ENCODE results near the gene MTMR1. TPM values are rescaled to one million over a fixed set of nuclear protein-coding genes. Genes with fewer than 3 reads are reported as not detected.

Gene MTMR1
- 10 to 100 TPM; 23.5 to 29.1 (median 26.2) TPM for polyA plus RNA-seq (ENCODE audit: insufficient read length in 4 of 4)

DNA sequence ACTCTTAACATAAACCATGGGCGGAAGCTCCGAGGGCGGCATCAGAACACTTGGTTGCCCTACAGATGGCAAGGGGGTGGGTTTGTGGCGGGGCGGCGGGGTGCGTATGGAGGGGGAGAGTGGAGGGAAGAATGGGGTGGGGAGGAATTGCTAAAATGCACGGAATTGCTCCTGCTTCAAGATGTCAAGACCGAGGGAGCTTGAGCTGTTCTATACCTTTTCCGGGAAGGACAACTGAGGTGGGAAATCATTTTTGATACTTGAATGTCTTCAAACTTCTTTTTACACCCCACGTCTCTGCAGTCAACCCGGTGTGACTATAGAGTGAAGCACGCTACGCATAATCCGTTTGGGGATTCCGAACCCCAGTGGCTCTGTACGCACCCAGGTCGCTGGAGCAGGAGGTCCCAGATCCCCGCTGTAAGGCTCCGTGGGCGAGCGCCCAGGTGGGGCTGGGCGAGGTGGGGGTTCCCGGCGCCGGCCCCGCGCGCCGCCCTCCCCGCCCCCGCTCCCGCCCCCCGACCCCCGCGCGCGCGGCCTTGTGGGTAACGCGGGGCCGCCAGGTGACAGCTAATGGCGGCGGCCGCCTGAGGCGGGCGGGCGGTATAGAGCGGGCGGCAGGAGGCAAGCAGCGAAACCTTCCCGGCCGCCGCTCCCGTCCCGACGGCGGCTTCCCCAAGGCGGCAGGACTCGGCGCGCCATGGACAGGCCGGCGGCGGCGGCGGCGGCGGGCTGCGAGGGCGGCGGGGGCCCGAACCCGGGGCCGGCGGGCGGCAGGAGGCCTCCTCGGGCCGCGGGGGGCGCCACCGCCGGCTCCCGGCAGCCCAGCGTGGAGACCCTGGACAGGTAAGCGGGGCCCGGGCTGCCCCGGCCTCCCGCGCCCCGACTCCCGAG, at the start of gene MTMR1:
Gene MTMR1, plus strand, starts transcription at position 566 of the 894 bp plus-strand sequence. Its CDS starts 135 bp downstream, at position 701.
- DNase-seq (ENCODE audit: low read depth in 4 of 4, low spot score in 2 of 4) = no peak

GRCh38 chrX:150643958-150644357, 49.2 kb upstream of the MTMR1 start:
- DNase-seq (ENCODE audit: low read depth in 4 of 4, low spot score in 2 of 4) = no peak

DNA sequence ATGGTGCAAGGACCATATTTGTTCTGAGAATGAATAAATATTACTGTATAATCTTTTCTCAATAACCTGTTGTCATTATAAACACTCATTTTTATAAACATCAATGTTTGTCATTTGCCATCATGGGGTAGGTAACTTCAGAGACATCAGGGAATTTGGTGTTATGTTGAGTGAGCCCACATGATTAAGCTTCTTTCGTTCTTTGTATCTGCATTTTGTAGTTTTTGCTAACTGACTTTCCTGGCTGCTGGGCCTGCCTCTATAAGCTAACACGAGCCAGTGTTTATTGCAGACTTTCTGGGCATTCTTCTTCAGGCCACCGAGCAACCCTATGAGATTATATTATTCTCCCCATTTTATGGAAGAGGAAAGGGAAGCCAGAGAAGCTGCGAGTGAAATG, 48.8 kb upstream of the MTMR1 start:
- DNase-seq (ENCODE audit: low read depth in 4 of 4, low spot score in 2 of 4) = no peak

DNA sequence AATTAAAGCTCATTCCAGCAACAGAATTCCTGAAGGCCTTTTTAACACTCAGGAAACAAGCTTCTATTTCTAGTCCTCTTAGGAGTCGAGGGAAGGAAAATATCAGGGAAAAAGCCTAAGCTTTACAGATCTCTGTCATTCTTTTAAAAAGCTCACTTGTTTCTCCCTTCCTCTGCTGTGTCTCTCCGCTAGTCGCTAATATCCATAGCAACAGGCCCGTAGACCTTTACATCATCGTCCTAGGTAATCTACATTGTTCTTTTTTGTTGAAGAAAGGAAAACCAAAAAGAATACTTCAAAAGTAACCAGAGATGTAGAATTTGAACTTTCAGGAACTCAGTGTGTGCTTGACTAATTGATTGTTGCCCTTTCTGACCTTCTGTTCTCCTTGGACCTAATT, 45.9 kb upstream of the MTMR1 start:
- no peak for DNase-seq (ENCODE audit: low read depth in 4 of 4, low spot score in 2 of 4)

GRCh38 chrX:150648296-150648940, 44.8 kb upstream of the MTMR1 start:
- no peak for DNase-seq (ENCODE audit: low read depth in 4 of 4, low spot score in 2 of 4)

DNA sequence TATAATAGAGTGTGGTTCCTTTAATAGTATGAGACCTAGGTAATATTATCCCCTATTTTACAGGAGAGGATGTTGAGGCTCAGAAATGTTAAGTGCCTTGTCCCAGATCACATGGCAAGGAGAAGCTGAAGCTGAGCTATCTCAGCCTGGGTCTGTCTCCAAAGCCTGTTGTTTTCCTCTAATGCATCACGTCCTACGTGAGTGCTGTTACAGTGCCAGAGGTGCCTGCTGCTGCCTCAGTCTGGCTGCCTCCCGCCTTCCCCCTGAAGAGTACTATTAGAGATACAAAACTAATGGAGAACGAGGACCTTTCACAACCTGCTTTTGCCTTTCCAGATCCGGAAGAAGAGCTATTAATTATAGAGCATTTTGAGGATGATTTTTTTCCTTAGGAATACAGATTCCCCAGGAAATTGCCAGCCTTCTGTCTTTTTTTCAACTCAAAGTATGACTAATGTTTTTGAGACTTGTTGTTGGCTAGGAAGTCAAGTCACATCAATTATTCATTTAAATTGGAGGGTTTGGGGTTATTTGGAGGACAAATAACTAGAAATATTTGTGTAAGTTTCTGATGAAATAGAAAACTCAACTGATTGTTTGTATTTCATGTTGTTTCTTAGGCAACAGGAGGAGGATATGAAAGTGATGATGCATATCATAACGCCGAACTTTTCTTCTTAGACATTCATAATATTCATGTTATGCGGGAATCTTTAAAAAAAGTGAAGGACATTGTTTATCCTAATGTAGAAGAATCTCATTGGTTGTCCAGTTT, 43.9 kb upstream of the MTMR1 start:
- no peak for DNase-seq (ENCODE audit: low read depth in 4 of 4, low spot score in 2 of 4)

GRCh38 chrX:150651906-150652305, 41.3 kb upstream of the MTMR1 start:
- no peak for DNase-seq (ENCODE audit: low read depth in 4 of 4, low spot score in 2 of 4)

DNA sequence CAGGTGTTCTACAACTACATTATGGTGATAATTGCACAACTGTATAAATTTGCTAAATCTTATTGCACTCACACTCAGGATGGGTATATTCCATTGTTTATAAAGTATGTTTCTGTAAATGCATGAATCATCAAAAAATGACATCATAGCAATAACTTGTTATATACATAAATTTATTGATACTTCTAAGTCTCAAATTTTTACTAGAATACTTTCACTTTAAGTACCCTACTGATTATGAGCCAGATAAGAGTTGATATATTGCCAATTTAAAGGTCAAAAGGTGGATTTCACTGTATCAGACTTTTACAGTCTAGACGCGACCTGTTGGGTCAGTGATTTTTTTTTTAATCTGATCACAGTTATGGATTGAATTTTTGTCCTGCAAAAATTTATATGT, 37.4 kb upstream of the MTMR1 start:
- no peak for DNase-seq (ENCODE audit: low read depth in 4 of 4, low spot score in 2 of 4)

DNA sequence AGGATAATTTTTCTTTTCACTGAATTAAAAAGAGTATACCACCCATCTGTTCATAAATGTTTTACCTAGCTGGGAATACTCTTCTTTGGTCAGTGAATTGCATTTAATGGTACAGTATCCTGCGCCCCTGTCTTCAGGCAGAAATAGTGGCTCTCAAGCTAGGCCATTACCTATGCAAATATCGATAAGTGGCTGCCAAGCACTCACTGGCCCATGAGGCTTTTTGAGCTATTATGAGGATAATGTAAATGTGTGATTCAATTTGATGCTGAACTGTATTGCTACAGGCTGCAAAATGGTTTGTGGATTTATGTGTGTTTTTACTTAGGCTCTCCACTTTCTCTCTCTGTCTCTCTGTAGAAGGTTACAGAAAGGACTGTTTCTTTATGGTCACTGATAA, 30.1 kb upstream of the MTMR1 start:
- no peak for DNase-seq (ENCODE audit: low read depth in 4 of 4, low spot score in 2 of 4)

- no peak for DNase-seq (ENCODE audit: low read depth in 4 of 4, low spot score in 2 of 4)
These were observed 28.9 kb upstream of the MTMR1 start for GRCh38 chrX:150664290-150664689.

DNA sequence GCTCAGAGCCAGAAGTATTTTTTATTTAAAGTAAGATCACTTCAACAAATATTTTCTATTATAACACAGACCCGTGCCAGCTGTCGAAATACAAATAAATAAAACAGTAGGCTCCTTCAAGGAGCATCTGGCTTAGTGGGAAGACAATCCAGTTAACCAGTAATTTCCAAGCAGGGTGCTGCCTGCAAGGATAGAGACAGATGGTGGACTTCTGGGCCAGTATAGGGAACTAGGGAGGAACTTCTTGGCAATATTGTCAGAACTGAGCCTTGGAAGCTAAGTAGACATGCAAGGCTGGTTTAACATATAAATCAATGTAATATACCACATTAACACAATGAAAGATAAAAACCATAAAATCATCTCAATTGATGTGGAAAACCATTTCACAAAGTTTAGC, 17.0 kb upstream of the MTMR1 start:
- no peak for DNase-seq (ENCODE audit: low read depth in 4 of 4, low spot score in 2 of 4)

DNA sequence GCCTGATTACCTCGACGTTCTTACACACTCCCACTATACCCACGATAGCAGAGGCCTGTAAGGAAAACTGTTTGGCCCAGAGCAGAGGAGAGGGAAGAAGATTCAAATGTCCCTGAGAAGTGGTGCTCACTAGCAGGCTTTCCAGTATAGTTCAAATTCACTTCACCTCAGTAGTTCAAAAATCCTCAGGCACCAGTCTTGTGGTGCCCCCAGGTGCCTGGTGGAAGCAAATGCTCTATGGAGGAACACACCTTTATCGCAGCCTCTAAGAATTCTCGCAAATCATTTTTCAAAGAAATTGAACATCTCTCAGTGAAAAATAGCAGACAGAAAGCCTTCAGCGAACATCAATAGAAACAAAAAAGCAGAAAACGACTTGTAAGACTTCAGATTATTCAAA, 12.2 kb upstream of the MTMR1 start:
- DNase-seq (ENCODE audit: low read depth in 4 of 4, low spot score in 2 of 4) = no peak

- DNase-seq (ENCODE audit: low read depth in 4 of 4, low spot score in 2 of 4) = no peak
These were observed 10.1 kb upstream of the MTMR1 start for GRCh38 chrX:150683112-150683511.

DNA sequence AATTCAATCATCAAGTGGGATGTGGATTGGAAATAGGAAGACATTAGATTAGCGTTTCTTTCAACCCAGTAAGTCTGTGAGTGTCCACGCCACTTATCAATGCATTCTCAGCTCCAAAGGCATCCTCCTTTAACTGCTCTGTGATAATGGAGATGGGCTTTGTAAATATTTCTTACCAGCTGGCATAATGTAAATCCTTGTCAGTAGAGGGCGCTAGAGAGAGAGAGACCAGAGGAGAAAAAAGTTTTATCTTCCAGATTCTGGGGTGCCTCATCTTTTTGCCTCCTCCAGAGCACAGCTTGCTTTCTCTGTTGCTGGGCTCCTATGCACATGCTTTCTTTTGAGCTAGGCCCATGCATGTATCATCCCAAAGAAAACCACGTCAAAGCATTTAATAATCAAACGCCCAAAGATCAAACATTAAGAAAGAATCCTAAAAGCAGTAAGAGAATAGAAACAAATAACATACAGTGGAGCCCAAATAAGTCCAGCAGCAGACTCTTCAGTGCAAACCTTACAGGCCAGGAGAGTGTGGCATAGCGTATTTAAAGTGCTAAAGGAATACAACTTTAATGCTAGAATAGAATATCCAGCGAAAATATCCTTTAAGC, 9.6 kb upstream of the MTMR1 start:
- DNase-seq (ENCODE audit: low read depth in 4 of 4, low spot score in 2 of 4) = no peak

DNA sequence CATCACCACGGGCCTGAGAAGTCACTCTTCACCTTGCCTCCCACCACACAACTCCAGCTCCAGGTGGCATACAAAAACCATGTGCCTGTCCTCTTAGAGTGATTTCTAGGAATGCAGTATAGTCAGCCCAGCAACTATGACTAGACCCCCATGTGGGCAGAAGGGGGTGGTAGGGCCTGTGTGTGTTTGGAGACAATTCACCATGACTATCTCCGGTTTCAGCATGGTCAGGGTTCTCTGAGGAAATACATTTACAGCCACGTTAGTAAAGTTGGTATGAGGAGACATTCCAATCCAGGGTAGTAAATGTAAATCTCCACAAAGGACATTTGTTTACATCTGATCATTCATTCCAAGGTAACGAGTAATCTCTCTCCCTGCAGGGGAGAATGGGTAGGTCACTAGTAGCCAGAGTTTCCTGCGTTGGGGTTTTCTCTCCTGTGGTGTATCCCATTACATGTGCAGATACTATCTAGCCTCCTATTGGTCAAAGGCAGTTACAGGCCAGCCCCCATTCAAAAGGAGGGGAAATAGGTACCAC, 4.2 kb upstream of the MTMR1 start:
- no peak for DNase-seq (ENCODE audit: low read depth in 4 of 4, low spot score in 2 of 4)

DNA sequence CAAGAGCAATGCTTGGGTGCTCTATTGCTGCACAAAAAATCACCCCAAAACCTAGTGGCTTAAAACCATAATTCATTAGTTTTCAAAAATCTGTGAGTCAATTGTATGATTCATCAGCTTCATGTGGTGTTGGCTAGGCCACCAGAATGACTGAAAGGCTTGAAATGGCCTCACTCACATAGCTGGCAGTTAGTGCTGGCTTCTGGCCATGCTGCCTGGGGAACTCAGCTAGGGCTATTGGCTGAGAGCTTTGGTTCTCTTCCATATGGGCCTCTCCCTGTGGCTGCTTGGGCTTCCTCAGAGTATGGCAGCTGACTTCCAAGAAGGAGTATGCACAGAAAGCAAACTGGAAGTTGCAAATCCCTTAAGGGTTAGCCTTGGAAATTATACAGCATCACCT, 3.1 kb upstream of the MTMR1 start:
- DNase-seq (ENCODE audit: low read depth in 4 of 4, low spot score in 2 of 4) = no peak

GRCh38 chrX:150692296-150692695, 900 bp upstream of the MTMR1 start:
- no peak for DNase-seq (ENCODE audit: low read depth in 4 of 4, low spot score in 2 of 4)

DNA sequence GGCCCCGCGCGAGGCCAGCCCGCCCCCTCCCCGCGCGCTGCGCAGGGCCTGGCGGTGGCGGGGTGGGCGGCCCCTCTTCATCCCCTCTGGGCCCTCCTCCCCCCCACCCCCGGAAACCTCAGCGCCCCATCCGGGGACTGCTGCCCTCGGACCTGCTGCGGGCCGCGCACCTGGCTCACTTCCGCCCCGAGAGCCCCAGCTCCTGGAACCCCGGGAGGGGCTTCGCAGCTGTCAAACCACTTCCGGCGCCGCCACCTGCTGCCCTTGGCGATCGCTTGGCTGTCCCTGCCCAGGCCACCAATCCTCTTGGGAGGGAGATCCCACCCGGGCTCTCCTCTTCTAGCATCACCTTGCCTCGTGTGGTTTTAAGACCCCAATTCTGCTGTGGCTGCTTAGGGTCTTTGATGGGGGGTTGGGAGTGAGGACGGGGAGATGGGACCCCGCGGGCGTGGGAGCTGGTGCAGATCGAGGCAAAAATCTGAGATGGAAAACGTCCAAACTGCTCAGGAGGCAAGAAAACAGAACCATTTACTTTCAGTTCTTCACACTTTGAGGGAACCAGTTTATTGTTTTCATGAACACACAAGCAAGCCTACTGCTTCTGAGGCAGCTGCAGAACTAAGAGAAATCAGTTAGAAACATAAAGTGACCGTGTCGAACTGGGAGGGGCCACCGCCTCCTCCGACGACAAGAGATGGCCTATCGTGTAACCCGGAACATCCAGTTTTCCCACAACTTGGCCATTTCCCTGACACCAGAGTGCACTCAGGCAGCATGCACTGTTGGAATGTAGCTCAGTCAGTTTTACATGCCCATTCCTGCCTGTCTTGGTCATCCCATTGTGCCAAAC, 754 bp downstream of the MTMR1 start:
- no peak for DNase-seq (ENCODE audit: low read depth in 4 of 4, low spot score in 2 of 4)

GRCh38 chrX:150694738-150695410, 1.7 kb downstream of the MTMR1 start:
- DNase-seq (ENCODE audit: low read depth in 4 of 4, low spot score in 2 of 4) = no peak
